Activated T-helper 9 cell treated with anti-CD3 and anti-CD28 coated beads, Interleukin-2, amount 50 U/mL, for 16 hours (primary cell): ENCODE measurements around the gene ENTHD1.
"Not testable (repeated sequence)": the region's sequence is repeated elsewhere in the genome, so short reads cannot be mapped to it uniquely, and the experiment has no call there.

Source experiments
- DNase-seq: peaks from one replicate; pipeline ENCODE4 v3.0.0-alpha.2; 2020; ENCODE audit warnings: low read depth

ENTHD1 gene

GRCh38 chr22:39925273-39925672, 31.7 kb upstream of the ENTHD1 start:
- DNase-seq, result no peak

- no peak for DNase-seq
Measured at GRCh38 chr22:39924286-39924685, 30.7 kb upstream of the ENTHD1 start.

- no peak for DNase-seq
Measured at GRCh38 chr22:39923696-39924095, 30.1 kb upstream of the ENTHD1 start.

- peak; percentile 53 for DNase-seq
Measured at GRCh38 chr22:39920134-39920743, 26.7 kb upstream of the ENTHD1 start.

GRCh38 chr22:39917776-39918495, 24.4 kb upstream of the ENTHD1 start:
- DNase-seq, result no peak

- no peak for DNase-seq
Measured at GRCh38 chr22:39917197-39917643, 23.7 kb upstream of the ENTHD1 start.

- no peak for DNase-seq
Measured at GRCh38 chr22:39916496-39916895, 22.9 kb upstream of the ENTHD1 start.

- no peak for DNase-seq
Measured at GRCh38 chr22:39915295-39915726, 21.8 kb upstream of the ENTHD1 start.

GRCh38 chr22:39914584-39914983, 21.0 kb upstream of the ENTHD1 start:
- DNase-seq, result no peak

- DNase-seq, result no peak
Measured at GRCh38 chr22:39913886-39914285, 20.3 kb upstream of the ENTHD1 start.

- DNase-seq, result no peak
Measured at GRCh38 chr22:39913321-39913720, 19.8 kb upstream of the ENTHD1 start.

- no peak for DNase-seq
Measured at GRCh38 chr22:39910876-39911613, 17.5 kb upstream of the ENTHD1 start.

- DNase-seq, result no peak
Measured at GRCh38 chr22:39908737-39909136, 15.2 kb upstream of the ENTHD1 start.

GRCh38 chr22:39908136-39908535, 14.6 kb upstream of the ENTHD1 start:
- no peak for DNase-seq

- no peak for DNase-seq
Measured at GRCh38 chr22:39907605-39908097, 14.1 kb upstream of the ENTHD1 start.

GRCh38 chr22:39907047-39907446, 13.5 kb upstream of the ENTHD1 start:
- DNase-seq, result no peak

GRCh38 chr22:39906207-39906606, 12.6 kb upstream of the ENTHD1 start:
- no peak for DNase-seq

- DNase-seq, result no peak
Measured at GRCh38 chr22:39905687-39906086, 12.1 kb upstream of the ENTHD1 start.

GRCh38 chr22:39904862-39905261, 11.3 kb upstream of the ENTHD1 start:
- DNase-seq, result no peak

- not testable (repeated sequence) for DNase-seq
Measured at GRCh38 chr22:39904024-39904423, 10.5 kb upstream of the ENTHD1 start.

GRCh38 chr22:39901565-39902146, 8.1 kb upstream of the ENTHD1 start:
- DNase-seq, result no peak
